ENCODE data around the gene RSPRY1.

Gene RSPRY1

DNA sequence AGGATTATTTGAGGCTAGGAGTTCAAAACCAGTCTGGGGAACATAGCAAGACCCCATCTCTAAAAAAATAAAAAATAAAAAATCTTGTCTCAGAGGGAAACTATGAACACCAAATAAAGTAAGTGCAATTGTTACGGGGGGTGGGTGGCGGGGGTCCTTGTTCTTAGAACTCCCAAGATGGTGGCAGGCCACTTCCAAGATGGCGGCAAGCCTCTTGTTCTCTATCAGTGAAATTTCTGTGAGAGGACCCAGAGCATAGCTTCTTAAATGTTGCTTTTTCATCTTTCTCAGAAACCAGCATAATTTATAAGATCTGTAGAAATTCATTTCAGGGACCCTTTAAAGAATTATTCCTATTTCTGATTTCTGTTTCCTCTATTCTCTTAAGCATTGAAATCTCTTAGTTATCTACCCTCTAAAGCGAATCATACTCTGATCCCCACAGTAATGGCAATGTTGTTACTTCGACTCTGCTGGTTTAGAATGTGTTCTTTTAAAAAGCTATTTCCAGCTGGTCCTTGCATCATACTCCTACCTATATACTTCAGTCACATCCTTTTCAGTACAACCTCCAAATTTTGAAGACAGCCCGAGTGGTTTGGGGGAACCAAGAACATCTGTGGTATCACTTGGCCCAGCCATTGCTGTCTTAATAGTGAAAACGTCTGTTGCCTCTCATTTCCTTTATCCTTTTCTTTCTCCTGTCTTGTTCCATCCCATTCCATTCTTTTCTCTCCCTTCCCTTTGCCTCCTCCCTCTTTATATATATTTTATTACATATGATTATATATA is 16.2 kb downstream of the RSPRY1 start:
- H3K4me1 ChIP-seq, result no peaks in the 10 kb centered on the region
- H3K9me3 ChIP-seq, result no peaks in the 10 kb centered on the region
- DNase-seq (ENCODE audit: low spot score in 2 of 2), result no peak
- in situ Hi-C loops (cut with MboI; ENCODE audit: low sequenced_read_pairs), result no loop called here
- H3K4me3 ChIP-seq, result no peak overlapping the region
- H3K36me3 ChIP-seq (replicated peaks), result peaks cover 23% of the 10 kb centered on the region
- no peaks in the 10 kb centered on the region for H3K27me3 ChIP-seq (ENCODE audit: low read depth)

DNA sequence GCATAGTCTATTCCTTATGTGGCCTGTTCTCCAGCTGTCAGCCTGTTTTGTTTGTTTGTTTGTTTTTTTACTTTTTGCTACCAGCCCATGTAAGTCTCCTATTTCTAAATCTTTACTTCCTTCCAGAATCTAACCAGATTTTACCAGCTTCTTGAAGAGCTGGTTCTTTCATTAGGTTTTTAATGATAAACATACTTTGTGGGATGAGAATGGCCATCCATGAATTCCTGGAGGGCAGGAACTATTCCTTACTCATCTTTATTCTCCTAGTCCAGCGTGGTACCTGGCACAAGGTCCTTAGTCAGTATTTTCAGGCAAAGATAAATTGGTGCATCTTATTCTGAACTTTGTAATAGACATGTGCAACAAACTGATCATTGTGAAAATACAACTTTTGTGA is 17.3 kb downstream of the RSPRY1 start:
- H3K4me1 ChIP-seq, result no peaks in the 10 kb centered on the region
- no peaks in the 10 kb centered on the region for H3K27me3 ChIP-seq (ENCODE audit: low read depth)
- no peak for DNase-seq (ENCODE audit: low spot score in 2 of 2)
- in situ Hi-C loops (cut with MboI; ENCODE audit: low sequenced_read_pairs), result no loop called here
- H3K36me3 ChIP-seq (replicated peaks), result peaks cover 29% of the 10 kb centered on the region
- no peak overlapping the region for H3K4me3 ChIP-seq
- H3K9me3 ChIP-seq, result no peaks in the 10 kb centered on the region

DNA sequence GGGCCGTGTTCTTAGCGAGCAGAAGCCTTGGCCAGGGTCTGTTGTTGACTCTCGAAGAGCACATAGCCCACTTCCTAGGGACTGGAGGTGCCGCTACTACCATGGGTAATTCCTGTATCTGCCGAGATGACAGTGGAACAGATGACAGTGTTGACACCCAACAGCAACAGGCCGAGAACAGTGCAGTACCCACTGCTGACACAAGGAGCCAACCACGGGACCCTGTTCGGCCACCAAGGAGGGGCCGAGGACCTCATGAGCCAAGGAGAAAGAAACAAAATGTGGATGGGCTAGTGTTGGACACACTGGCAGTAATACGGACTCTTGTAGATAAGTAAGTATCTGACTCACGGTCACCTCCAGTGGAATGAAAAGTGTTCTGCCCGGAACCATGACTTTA is 18.5 kb downstream of the RSPRY1 start:
- peaks cover 38% of the 10 kb centered on the region for H3K36me3 ChIP-seq (replicated peaks)
- DNase-seq (ENCODE audit: low spot score in 2 of 2), result no peak
- in situ Hi-C loops (cut with MboI; ENCODE audit: low sequenced_read_pairs), result no loop called here

DNA sequence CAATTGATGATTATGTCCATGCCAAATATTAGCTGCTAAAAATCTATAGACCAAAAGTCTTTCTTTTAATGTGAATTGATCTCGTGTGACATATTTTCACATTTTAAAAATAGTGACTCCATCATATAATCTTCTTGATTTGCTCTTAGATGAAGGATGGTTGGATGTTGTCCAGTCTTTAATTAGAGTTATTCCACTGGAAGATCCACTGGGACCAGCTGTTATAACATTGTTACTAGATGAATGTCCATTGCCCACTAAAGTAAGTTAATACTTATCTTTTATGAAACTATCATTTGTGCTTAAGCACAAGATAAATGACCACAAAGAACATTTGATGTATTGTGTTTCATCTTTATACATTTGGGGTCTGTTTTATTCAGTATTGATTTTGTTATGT is 22.8 kb downstream of the RSPRY1 start:
- peaks cover 61% of the 10 kb centered on the region for H3K36me3 ChIP-seq (replicated peaks)
- H3K27me3 ChIP-seq (ENCODE audit: low read depth), result no peaks in the 10 kb centered on the region
- H3K4me1 ChIP-seq, result peaks cover 7% of the 10 kb centered on the region; the same call in 1 of the 2 replicates
- H3K4me3 ChIP-seq, result no peak overlapping the region
- in situ Hi-C loops (cut with MboI; ENCODE audit: low sequenced_read_pairs), result no loop called here
- no peaks in the 10 kb centered on the region for H3K9me3 ChIP-seq
- DNase-seq (ENCODE audit: low spot score in 2 of 2), result no peak

More for the DNA sequence above, 18.5 kb downstream of the RSPRY1 start:
- H3K4me1 ChIP-seq, result no peaks in the 10 kb centered on the region
- H3K4me3 ChIP-seq, result no peak overlapping the region
- no peaks in the 10 kb centered on the region for H3K9me3 ChIP-seq
- no peaks in the 10 kb centered on the region for H3K27me3 ChIP-seq (ENCODE audit: low read depth)

DNA sequence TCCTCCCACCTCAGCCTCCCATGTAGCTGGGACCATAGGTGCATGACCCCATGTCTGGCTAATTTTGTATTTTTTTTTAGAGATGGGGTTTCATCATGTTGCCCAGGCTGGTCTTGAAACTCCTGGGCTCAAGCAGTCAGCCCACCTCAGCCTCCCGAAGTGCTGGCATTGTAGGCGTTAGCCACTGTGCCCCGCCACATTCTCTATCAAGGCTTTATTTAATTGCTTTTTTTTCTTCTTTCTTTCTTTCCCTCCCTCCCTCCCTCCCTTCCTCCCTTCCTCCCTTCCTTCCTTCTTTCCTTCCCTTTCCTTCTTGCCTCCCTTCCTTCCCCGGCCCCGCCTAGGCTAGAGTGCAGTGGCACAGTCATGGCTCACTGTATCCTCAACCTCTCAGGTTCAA is 23.7 kb downstream of the RSPRY1 start:
- no peak for DNase-seq (ENCODE audit: low spot score in 2 of 2)
- H3K4me1 ChIP-seq, result peaks cover 7% of the 10 kb centered on the region; the same call in 1 of the 2 replicates
- in situ Hi-C loops (cut with MboI; ENCODE audit: low sequenced_read_pairs), result no loop called here
- no peak overlapping the region for H3K4me3 ChIP-seq
- no peaks in the 10 kb centered on the region for H3K9me3 ChIP-seq
- no peaks in the 10 kb centered on the region for H3K27me3 ChIP-seq (ENCODE audit: low read depth)
- peaks cover 63% of the 10 kb centered on the region for H3K36me3 ChIP-seq (replicated peaks)

DNA sequence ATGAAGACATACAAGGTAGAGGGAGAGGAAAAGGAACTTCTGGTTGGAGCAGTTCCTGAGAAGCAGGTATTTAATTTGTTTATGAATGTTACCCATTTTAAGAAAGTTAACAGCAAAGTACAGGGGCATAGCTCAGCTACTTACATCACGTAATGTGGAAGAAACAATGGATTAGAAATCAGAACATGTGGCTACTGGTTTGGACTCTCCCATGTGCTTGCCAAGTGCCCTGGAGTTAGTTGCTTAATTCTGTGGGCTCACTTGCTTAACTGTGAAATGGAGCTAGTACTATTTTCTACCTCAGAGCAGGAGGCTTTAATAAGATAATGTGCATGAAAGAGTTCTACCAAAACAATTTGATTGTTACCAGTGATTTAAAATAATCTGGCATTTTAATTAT is 27.3 kb downstream of the RSPRY1 start:
- no peak overlapping the region for H3K4me3 ChIP-seq
- in situ Hi-C loops (cut with MboI; ENCODE audit: low sequenced_read_pairs), result no loop called here
- peaks cover 7% of the 10 kb centered on the region; the same call in 1 of the 2 replicates for H3K4me1 ChIP-seq
- peaks cover 79% of the 10 kb centered on the region for H3K36me3 ChIP-seq (replicated peaks)
- no peak for DNase-seq (ENCODE audit: low spot score in 2 of 2)
- no peaks in the 10 kb centered on the region for H3K27me3 ChIP-seq (ENCODE audit: low read depth)
- no peaks in the 10 kb centered on the region for H3K9me3 ChIP-seq

DNA sequence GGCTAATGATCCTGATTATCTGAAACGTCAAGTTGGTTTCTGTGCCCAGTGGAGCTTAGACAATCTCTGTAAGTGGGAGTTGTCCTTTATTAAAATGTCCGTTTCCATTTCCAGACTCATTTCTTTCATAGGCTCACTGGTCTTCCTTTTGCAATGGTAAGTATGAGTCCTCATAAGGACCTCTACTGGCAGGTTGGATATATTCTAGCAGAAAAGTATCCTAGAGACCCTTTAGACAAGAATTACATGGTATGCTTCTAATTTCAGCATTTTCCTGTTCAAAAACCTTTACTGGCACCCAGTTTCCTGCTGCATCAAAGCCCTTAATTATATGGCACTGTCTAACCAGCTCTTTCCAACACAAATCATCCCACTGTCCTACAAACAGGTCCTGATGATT is 30.8 kb downstream of the RSPRY1 start:
- peaks cover 88% of the 10 kb centered on the region for H3K36me3 ChIP-seq (replicated peaks)
- H3K4me3 ChIP-seq, result no peak overlapping the region
- in situ Hi-C loops (cut with MboI; ENCODE audit: low sequenced_read_pairs), result no loop called here

DNA sequence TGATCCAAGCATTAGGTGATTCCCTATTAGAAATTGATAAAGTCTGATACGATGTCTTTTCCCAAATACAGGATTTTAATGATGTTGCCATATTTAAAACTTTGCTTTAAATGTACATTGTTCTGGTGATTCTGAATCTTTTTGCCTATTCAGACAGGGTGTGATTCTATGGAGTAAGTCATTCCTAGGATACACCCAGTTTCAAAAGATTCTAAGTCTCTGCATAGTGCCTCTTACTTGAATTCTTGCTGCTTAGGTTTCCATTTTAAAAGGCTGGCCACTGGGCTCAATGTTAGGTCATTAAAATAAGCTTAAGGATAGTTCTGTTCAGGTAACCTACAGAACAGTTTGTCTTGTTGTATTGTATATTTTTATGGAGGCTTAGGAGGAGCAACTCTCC is 36.9 kb downstream of the RSPRY1 start:
- Histone ChIP-seq H3K9me3 (no peaks in the 10 kb centered on the region), H3K4me1 (no peaks in the 10 kb centered on the region), H3K36me3 (replicated peaks) (peaks cover 73% of the 10 kb centered on the region), H3K4me3 (no peak overlapping the region), H3K27me3 (ENCODE audit: low read depth) (no peaks in the 10 kb centered on the region)
- in situ Hi-C loops (cut with MboI; ENCODE audit: low sequenced_read_pairs), result no loop called here
- DNase-seq (ENCODE audit: low spot score in 2 of 2), result no peak

More for the DNA sequence above, 30.8 kb downstream of the RSPRY1 start:
- H3K4me1 ChIP-seq, result peaks cover 7% of the 10 kb centered on the region; the same call in 1 of the 2 replicates
- H3K27me3 ChIP-seq (ENCODE audit: low read depth), result no peaks in the 10 kb centered on the region
- DNase-seq (ENCODE audit: low spot score in 2 of 2), result no peak
- H3K9me3 ChIP-seq, result no peaks in the 10 kb centered on the region

DNA sequence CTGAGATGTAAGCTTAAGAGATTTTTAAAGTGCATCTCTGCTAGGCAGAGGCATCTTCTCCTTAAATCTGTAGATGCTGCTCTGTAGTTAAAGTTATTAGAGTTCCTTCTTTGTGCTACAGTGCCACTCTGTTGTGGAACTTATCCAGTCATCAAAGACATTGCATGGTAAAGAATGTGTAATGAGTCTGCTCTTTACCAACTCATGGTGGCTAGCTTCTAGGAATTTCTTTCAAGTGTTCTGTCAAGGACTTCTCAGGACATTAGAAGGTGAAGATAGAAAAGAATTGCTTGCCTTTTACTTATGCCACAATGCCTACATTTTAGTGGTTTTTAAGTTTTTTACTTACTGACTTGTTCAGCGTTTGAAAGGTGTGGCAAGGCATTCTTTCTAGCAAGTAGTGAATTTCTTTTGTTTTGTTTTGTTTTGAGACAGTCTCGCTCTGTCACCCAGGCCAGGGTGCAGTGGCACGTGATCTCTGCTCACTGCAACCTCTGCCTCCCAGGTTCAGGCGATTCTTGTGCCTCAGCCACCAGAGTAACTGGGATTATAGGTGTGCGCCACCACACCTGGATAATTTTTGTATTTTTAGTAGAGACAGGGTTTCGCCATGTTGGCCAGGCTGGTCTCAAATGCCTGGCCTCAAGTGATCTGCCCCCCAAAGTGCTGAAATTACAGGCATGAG is 38.7 kb downstream of the RSPRY1 start:
- Histone ChIP-seq H3K4me1 (no peaks in the 10 kb centered on the region), H3K4me3 (no peak overlapping the region), H3K27me3 (ENCODE audit: low read depth) (no peaks in the 10 kb centered on the region), H3K9me3 (no peaks in the 10 kb centered on the region), H3K36me3 (replicated peaks) (peaks cover 67% of the 10 kb centered on the region)
- DNase-seq (ENCODE audit: low spot score in 2 of 2), result no peak
- in situ Hi-C loops (cut with MboI; ENCODE audit: low sequenced_read_pairs), result no loop called here

DNA sequence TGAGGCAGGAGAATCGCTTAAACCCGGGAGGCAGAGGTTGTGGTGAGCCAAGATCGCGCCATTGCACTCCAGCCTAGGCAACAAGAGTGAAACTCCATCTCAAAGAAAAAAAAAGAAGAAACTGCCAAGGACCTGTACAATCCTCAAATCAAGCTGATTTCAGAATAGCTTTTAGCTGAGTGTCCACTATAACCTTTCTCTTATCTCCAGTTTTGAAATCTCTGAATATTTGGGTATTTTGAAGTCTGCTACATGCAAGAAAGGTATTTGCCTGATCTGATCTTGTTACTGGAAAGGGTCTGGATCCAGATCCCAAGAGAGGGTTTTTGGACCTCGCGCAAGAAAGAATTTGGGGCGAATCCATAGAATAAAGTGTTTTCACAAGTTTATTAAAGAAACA is 39.8 kb downstream of the RSPRY1 start:
- no peaks in the 10 kb centered on the region for H3K9me3 ChIP-seq
- no peaks in the 10 kb centered on the region for H3K4me1 ChIP-seq
- H3K36me3 ChIP-seq (replicated peaks), result peaks cover 71% of the 10 kb centered on the region
- in situ Hi-C loops (cut with MboI; ENCODE audit: low sequenced_read_pairs), result no loop called here
- DNase-seq (ENCODE audit: low spot score in 2 of 2), result no peak
- H3K4me3 ChIP-seq, result no peak overlapping the region
- H3K27me3 ChIP-seq (ENCODE audit: low read depth), result no peaks in the 10 kb centered on the region

DNA sequence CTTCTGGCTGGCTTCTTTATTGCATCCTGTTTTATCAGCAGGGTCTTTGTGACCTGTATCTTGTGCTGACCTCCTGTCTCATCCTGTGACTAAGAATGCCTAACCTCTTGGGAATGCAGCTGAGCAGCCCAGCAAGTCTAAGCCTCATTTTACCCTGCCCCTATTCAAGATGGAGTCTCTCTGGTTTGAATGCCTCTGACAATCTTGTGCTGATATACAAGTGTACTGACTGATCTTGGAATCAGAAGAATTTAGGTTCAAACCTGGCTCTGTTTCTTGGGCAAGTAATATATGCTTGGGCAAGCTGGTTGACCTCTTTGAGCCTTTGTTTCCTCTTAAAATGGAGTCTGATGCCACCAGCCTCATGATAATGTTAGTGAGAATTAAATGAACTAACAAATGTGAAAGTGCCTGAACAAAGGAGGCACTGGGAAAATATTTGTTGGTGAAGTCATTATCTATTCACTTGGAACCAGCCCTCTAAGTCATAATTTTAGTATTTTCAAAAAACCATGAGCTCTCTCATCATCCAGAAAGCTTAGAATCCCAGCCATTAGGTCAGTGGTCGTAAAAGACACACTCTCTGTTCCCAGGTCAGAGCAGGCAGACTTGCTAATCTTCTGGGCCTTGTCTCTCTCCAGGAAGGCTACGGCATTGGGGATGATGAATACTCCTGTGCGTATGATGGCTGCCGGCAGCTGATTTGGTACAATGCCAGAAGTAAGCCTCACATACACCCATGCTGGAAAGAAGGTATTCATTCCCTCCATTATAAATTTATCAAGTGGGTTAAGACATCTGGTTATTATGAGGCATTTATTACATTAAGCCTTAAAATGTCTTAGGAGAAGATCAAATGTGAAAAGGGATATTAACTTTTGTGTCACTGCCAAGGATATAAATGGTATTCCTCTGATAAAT is 40.8 kb downstream of the RSPRY1 start:
- no peak for DNase-seq (ENCODE audit: low spot score in 2 of 2)
- peaks cover 71% of the 10 kb centered on the region for H3K36me3 ChIP-seq (replicated peaks)
- no peaks in the 10 kb centered on the region for H3K4me1 ChIP-seq
- no peaks in the 10 kb centered on the region for H3K9me3 ChIP-seq
- no peaks in the 10 kb centered on the region for H3K27me3 ChIP-seq (ENCODE audit: low read depth)
- in situ Hi-C loops (cut with MboI; ENCODE audit: low sequenced_read_pairs), result no loop called here
- no peak overlapping the region for H3K4me3 ChIP-seq

DNA sequence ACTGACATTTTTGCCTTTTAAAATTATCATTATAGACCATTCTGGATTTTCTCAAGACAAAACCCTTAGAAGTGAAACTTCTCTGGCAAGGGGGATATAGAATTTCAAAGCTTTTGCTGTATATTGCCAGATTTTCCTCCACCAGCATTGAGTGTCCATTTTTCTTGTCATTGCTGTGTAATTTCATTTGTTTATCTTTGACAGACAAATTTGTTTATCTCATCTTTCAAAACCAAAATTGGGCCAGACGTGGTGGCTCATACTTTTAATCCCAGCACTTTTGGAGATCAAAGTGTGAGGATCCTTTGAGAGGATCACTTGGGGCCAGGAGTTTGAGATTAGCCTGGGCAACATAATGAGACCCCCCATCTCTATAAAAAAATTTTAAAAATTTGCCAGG is 43.0 kb downstream of the RSPRY1 start:
- in situ Hi-C loops (cut with MboI; ENCODE audit: low sequenced_read_pairs), result no loop called here
- H3K9me3 ChIP-seq, result no peaks in the 10 kb centered on the region
- no peak for DNase-seq (ENCODE audit: low spot score in 2 of 2)
- H3K4me3 ChIP-seq, result no peak overlapping the region
- no peaks in the 10 kb centered on the region for H3K27me3 ChIP-seq (ENCODE audit: low read depth)
- no peaks in the 10 kb centered on the region for H3K4me1 ChIP-seq
- H3K36me3 ChIP-seq (replicated peaks), result peaks cover 67% of the 10 kb centered on the region

DNA sequence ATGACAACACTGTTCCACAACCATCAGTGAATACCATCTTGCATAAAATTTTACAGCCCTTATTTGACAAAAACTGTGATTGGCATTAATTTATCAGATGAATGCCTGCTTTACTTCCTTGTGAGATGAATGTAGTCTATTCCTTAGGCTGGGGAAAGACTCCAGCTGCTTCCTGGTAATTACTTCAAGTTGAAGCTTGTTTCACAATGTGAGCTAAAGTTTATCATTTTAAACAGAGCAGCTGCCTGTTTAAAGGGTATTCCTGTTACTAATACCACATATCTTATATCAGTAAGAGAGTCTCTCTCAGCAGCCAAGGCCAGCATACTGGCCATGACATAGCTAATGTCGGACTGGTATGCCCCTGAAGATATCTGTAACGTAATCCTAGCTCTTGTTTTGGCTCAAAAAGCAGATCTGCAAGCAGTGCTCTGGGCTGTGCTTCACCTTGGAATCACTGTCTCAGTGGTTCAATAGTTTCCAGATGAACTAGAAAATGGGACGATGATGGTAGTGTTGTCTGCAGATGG is 45.8 kb downstream of the RSPRY1 start:
- peaks cover 70% of the 10 kb centered on the region for H3K36me3 ChIP-seq (replicated peaks)

More for the DNA sequence above, 45.8 kb downstream of the RSPRY1 start:
- H3K27me3 ChIP-seq (ENCODE audit: low read depth), result no peaks in the 10 kb centered on the region
- H3K4me3 ChIP-seq, result no peak overlapping the region
- H3K9me3 ChIP-seq, result no peaks in the 10 kb centered on the region
- DNase-seq (ENCODE audit: low spot score in 2 of 2), result no peak
- H3K4me1 ChIP-seq, result no peaks in the 10 kb centered on the region
- in situ Hi-C loops (cut with MboI; ENCODE audit: low sequenced_read_pairs), result no loop called here
